K562 (cell line): Measurements from ENCODE around the gene SPATC1L.

Source experiments
- CTCF ChIP-seq, 3 experiments: IDR thresholded peaks in 2 of 3; conservative IDR thresholded peaks in 1 of 3; 2 replicates each; pipeline ENCODE4 v1.5.1; 2011 to 2012; ENCODE audit warnings: low read length in 3 of 3, mild to moderate bottlenecking in 3 of 3, control low read depth in 2 of 3, improper control_type of control experiment in 1 of 3, inconsistent platforms in 1 of 3, low read depth in 1 of 3, mixed read lengths in 1 of 3, moderate library complexity in 1 of 3; ENCODE audit not compliant: insufficient read depth in 2 of 3
- POLR2A ChIP-seq: fragments of 450-650 bp; conservative IDR thresholded peaks from 2 replicates; pipeline ENCODE4 v1.6.1; 2016
- PRMT5 ChIP-seq: sonication (generic); formaldehyde crosslinking; IDR thresholded peaks from 2 replicates; pipeline ENCODE4 v1.5.0; 2020; ENCODE audit warnings: missing genetic modification reagents
- TFE3 ChIP-seq: fragments of 450-650 bp; formaldehyde crosslinking; IDR thresholded peaks from 2 replicates; pipeline ENCODE4 v1.4.0; 2020; ENCODE audit warnings: mild to moderate bottlenecking, mixed read lengths

GRCh38 chr21:46214478-46215340 is 30.4 kb upstream of the SPATC1L start:
- no peak for TF ChIP-seq PRMT5 (CRISPR knock-in tag)
- no peak for TF ChIP-seq TFE3 (CRISPR knock-in tag)
- no peak for TF ChIP-seq POLR2A
- no peak for TF ChIP-seq CTCF (IDR thresholded peaks at IDR 0.05 in 2 of 3, conservative IDR thresholded peaks at IDR 0.05 in 1 of 3; ENCODE audit: insufficient read depth in 2 of 3, low read depth in 1 of 3, low read length in 3 of 3)
